Smooth muscle cell of bladder (primary cell): ENCODE results near the gene TEX44. TPM values are rescaled to one million over a fixed set of nuclear protein-coding genes. Genes with fewer than 3 reads are reported as not detected.

Experiments
- total RNA-seq: library from RNA; depleted of rRNA; stranded (reverse); fragments of >200 nt; gene quantifications from 2 replicates; pipeline ENCODE4 v1.2.3, GENCODE V29; 2014

Gene TEX44
- total RNA-seq = not detected in 2 replicates

DNA sequence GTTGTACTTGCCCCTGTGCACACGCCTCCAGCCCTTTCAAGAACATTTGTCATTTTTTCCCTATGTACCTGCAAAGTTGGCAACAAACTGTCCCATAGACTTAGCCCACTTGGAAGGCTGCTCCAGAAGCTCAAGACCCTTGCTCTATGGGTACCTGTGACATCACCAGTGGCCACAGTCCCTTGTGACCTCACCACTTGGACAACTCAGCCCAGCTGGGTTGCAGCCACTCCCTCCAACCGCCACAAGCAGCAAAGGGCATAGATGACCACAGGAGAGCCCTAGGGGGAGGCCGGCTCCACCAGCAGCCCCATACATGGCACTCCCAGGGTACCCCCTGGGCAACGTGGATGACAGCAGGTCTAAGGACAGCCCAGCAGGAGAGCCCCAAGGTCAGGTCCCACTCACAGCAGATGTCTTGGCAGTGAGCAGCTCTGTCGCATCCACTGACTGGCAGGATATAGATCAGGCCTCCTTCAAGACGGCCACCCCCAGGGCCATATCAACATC is at the start of gene TEX44:
TSS of gene TEX44 (plus strand) at position 229 of the 510 bp plus-strand sequence. CDS start at position 317, 88 bp downstream.

Other genes with a start within 250 kb of the TEX44 start
- gene B3GNT7, start 197.2 kb upstream of the TEX44 start, total RNA-seq = under 0.01 and 0.18 TPM in 2 replicates
- 117 and 198 TPM in 2 replicates for gene NCL, start 128.4 kb upstream of the TEX44 start, total RNA-seq
- gene NMUR1, start 62.4 kb upstream of the TEX44 start, total RNA-seq = not detected in 2 replicates
- 522 and 581 TPM in 2 replicates for gene PTMA, start 115.7 kb downstream of the TEX44 start, total RNA-seq
- 10.0 and 10.8 TPM in 2 replicates for gene PDE6D, start 188.4 kb downstream of the TEX44 start, total RNA-seq
- 10.2 and 14.4 TPM in 2 replicates for gene COPS7B, start 193.6 kb downstream of the TEX44 start, total RNA-seq